Measurements from ENCODE around the gene RELB.

RELB gene

GRCh38 chr19:45070861-45071544, 69.7 kb downstream of the RELB start:
- no peak for DNase-seq (ENCODE audit: low read depth)
- H3K4me3 ChIP-seq (ENCODE audit: control insufficient read depth, low read depth, low read length): no peak overlapping the region
- no peak for TF ChIP-seq CTCF (conservative IDR thresholded peaks at IDR 0.05; ENCODE audit: control insufficient read depth, insufficient read depth, low read depth, low read length)

DNA sequence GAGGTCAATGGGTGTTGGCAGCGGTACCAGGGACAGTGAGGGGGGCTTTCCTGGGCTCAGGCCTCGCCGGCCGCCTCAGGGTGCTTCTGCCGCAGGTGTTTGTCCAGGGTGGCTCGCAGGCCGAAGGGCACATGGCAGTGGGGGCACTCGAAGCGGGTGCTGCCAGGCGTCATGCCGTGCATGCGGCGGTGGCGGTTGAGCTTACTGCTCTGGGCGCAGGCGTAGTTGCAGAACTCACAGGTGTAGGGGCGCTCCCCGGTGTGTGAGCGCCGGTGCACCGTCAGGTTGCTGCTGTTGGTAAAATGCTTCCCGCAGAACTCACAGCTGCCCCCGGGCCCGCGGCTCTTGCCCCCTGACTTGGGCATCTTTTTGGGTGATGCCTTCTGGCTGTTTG, 70.3 kb downstream of the RELB start:
- no peak for TF ChIP-seq CTCF (conservative IDR thresholded peaks at IDR 0.05; ENCODE audit: control insufficient read depth, insufficient read depth, low read depth, low read length)
- DNase-seq (ENCODE audit: low read depth): no peak
- H3K4me3 ChIP-seq (ENCODE audit: control insufficient read depth, low read depth, low read length): no peak overlapping the region

- no peak overlapping the region for H3K4me3 ChIP-seq (ENCODE audit: control insufficient read depth, low read depth, low read length)
- TF ChIP-seq CTCF (conservative IDR thresholded peaks at IDR 0.05; ENCODE audit: control insufficient read depth, insufficient read depth, low read depth, low read length): no peak
- no peak for DNase-seq (ENCODE audit: low read depth)
These were observed 70.9 kb downstream of the RELB start for GRCh38 chr19:45071969-45072790.

- no peak for DNase-seq (ENCODE audit: low read depth)
- H3K4me3 ChIP-seq (ENCODE audit: control insufficient read depth, low read depth, low read length): peak overlapping the region; percentile 43
- TF ChIP-seq CTCF (conservative IDR thresholded peaks at IDR 0.05; ENCODE audit: control insufficient read depth, insufficient read depth, low read depth, low read length): no peak
These were observed 73.6 kb downstream of the RELB start for GRCh38 chr19:45074744-45075300.

- TF ChIP-seq CTCF (conservative IDR thresholded peaks at IDR 0.05; ENCODE audit: control insufficient read depth, insufficient read depth, low read depth, low read length): no peak
These were observed 74.2 kb downstream of the RELB start for GRCh38 chr19:45075301-45076028.

DNA sequence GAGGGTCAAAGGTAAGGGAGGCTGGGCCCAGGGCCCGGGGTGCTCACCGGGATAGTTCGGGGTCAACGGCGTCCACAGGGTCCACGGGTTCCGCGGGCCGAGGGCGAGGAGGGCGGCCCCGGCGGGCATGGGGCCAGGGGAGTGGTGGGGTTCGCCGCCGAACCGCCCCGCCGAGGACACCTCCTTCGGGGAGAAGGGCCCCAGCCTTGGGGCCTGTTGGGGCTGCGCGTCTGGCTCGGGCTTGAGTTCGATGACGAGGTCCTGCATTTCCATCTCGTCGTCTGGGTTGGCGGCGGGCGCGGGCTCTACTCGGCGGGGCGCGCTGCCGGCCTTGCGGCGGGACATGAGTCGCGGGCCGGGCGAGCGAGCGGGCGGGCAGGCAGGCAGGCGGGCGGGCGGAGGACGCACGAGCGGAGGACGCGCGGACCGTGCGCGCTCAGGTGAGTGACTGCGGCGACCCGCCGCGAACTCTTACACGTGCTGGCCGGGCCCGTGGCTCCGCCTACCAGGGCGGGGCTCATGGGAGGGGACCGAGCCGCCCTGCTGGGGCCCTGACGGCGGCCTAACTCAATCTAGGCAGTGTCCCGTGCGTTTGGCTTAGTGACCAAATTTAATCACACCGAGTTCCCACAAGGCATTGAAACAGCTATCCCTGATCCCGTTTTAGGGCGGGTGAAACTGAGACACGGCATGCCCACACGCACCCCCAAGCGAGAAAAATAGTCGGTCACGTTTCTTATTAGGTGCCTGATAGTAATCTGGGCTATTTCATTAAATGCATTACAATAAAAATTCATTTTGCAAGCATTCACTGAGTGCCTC, 75.0 kb downstream of the RELB start, which contains the start of gene ZNF296:
Gene ZNF296, minus strand, starts transcription at position 450 of the 822 bp plus-strand sequence. Its CDS starts 105 bp downstream, at position 345.
- TF ChIP-seq CTCF (conservative IDR thresholded peaks at IDR 0.05; ENCODE audit: control insufficient read depth, insufficient read depth, low read depth, low read length): no peak
- H3K4me3 ChIP-seq (ENCODE audit: control insufficient read depth, low read depth, low read length): peak within 1 kb of the TSS; percentile 43
- peak; percentile 31 for DNase-seq (ENCODE audit: low read depth)

More at GRCh38 chr19:45075301-45076028, 74.2 kb downstream of the RELB start:
- peak overlapping the region; percentile 43 for H3K4me3 ChIP-seq (ENCODE audit: control insufficient read depth, low read depth, low read length)
- peak; percentile 39 for DNase-seq (ENCODE audit: low read depth)
